PFSK-1 (cell line): ENCODE results near the gene CNFN.

Experiments
- SIN3A ChIP-seq: IDR thresholded peaks from 2 replicates; pipeline ENCODE4 v1.6.1; 2012; ENCODE audit warnings: mild to moderate bottlenecking, low read length, moderate library complexity, borderline replicate concordance; ENCODE audit not compliant: insufficient read depth
- TAF1 ChIP-seq: IDR thresholded peaks from 2 replicates; pipeline ENCODE4 v1.6.1; 2012; ENCODE audit warnings: low read length, control low read depth, borderline replicate concordance; ENCODE audit not compliant: insufficient read depth

- TF ChIP-seq SIN3A (no peak), TAF1 (no peak)
Measured at GRCh38 chr19:42343344-42344110, 46.6 kb downstream of the CNFN start.
